NCI-H1092 (cell line): Measurements from ENCODE around the gene ZNF277.

Experiments used
- DNase-seq: peaks from one replicate; lab custom pipeline; 2025; lab: John Stamatoyannopoulos, UW

ZNF277 gene

DNA sequence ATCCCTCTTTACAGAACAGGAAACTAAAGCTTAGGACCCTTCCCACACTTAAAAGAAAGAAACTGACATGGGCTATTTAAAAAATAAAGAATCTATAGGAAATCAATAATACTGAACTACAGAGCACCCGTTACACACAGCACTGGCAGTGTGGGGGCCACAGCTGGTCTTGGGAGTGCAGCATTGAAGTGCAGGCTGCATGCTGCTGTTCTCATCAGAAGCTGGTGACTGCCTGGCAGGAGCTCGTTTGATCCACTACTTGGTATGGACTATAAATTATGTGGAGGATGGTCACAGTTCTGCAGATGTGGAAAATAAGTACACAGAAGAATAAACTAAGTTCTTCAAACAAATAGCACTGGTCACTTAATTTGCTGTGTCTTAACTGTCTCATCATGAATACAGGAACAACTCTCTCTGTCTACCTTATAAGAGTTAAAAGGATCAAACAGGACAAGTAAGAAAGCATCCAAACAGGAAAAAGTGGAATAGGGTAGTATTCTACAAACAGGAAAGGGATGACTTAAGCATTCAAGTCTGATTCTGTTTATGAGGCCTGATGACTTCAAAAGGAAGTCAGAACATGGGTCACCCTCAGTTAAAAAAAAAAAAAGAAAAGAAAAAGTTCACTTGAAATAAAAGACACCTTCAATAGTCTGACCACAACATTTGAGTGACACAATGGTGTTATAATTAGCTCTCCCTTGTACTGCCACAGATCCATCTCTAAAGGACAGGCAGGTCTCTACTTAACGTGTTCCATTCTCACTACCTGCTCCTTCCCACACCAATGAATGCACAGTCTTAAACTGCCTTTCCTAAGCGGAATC, 21.3 kb upstream of the ZNF277 start:
- no peak for DNase-seq

DNA sequence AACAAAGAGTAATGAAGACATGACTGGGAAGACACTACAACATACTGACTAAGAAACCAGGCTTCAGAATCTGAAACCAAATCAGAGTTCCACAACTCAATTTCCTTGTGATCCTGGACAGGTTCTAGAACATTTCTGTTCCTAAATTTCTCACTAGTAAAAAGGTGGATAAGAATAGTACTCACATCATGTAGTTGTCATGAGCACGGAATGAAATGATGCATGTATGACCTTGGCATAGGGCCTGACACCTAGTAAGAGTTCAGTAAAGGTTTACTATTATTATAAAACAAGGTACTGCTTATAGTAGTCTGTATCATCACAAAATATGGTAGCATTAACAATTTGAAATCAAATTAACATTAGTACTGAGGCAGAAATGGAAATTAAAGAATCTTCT, 20.2 kb upstream of the ZNF277 start:
- DNase-seq = no peak

DNA sequence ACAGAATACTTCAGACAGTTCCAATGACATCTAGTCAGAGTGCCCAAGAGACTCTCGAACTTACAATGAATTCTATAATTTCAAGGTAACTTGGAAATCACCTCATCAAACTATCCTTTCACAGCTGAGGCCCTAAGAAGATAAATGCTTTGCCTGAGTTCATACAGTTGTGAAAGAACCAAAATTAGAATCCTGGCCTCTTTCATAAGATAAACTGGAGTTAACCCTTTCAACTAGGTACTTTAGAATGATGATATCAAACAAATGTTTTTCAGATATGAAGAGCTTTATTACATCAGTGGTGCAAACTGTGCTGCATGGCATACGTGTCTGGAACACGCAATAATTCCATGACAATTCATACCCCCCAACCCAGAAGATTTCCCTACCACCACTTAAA, 18.2 kb upstream of the ZNF277 start:
- no peak for DNase-seq

DNA sequence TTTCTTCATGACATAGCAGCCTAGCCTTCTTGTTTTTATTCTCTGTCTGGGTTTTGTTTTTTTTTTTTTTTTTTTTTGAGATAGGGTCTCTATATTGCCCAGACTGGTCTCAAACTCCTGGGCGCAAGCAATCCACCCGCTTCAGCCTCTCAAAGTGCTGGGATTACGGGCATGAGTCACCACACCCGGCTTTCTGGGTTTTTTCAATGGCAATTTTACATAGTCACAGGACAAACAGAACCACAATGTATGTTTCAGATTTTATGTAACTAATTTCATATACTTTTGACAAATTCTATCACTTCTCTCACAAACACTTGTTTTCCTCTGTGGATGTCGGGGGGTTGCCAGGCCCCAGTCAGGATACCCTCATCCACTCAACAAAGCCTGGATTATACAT, 16.8 kb upstream of the ZNF277 start:
- no peak for DNase-seq

DNA sequence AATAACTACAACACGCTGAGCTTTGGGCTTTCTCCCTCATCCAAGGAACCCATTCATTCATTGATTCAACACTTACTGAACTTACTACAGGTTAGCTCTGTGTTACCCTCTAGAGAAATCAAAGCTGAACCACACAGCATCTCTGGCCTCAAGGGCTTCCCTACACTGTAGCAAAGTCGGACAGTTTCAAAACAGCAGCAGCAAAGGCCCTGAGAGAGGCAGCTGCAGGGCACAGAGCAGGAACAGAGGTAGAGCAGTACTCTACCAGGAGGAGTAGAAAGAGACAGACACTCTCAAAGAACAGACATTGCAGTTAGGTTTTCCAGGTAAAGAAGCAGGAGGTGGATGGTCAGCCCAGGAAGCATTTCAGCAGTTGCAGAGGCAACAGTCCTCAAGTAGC, 16.4 kb upstream of the ZNF277 start:
- DNase-seq = no peak

DNA sequence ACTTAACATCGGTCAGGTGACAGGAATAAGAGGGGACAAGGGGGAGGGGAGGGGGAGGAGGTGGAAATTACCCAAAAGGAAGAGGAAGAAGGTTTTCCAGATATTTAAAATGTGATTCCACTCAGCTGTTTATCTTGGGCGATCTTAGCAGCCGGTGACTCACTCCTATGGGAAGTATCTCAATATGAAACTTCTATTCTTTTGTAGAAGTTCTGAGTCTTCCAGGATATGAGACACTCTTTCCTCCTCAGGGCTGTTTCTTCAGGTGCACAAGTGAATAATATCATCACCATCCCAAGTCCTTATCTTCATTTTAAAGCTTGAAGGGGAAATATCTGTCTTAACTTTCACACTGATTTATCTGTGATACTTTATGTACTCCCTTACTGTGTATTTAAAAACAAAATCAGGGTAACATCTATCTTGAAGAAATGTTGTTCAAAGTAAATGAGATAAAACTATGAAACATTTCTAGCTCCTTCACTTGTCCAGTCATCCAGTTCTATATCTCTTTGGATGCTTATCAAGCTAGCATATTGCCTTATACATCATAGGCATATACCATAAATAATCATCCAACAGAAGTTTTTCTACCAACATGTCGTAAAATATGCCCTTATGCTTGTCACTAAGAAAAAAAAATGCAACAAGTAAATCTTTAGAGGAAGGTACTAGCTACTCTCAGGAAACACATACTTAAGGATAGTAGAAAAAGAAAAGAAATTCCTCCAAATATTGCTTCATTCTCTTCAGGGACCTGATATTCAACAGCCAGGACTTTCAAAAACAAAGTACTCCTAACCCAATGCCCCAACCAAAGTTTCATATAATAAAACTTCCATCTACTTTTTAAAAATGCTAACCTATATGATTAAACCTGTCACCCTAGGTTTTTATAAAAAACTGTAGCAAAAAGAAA, 14.0 kb upstream of the ZNF277 start:
- DNase-seq = no peak

DNA sequence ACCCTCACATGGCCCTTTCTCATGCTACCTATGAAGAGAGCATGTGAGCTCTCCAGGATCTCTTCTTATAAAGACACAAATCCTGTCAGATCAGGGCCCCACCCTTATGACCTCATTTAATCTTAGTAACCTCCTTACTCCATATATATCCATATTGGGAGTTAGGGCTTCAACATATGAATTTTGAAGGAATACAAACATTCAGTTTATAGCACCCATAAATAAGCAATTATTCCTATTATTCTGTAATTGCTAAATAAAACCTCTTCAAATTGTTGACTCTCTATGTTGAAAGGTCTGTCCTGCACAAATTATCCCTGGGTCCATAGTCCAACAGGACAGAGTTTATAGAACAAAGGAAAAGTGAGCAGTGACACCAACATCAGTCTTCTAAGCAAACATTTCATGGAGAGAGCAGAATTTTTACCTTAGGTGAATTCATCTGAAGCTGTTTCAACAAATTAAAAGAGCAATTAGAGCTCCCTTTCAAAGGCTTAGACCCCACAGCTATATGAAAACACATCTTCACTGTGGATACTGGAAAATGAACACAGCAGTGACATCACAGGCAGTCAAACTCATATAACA, 12.5 kb upstream of the ZNF277 start:
- no peak for DNase-seq

DNA sequence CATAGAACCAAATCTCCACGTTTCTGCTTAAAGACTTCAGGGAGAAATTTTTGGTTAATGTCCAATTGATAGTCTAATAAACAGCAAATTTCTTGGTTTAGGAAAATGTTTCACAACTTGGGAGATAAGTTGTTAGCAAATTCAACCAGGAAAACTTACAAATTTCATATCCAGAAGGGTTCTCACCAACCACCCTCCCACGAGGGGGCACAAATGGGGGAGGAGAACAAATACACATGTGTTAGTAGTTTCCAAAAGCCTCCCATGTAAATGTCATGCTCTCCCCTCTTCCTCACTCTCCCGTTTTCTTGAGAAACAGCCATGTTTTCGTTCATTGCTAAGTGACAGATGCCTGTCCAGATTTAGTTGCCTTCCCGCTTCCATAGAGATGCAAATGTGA, 10.8 kb upstream of the ZNF277 start:
- no peak for DNase-seq

DNA sequence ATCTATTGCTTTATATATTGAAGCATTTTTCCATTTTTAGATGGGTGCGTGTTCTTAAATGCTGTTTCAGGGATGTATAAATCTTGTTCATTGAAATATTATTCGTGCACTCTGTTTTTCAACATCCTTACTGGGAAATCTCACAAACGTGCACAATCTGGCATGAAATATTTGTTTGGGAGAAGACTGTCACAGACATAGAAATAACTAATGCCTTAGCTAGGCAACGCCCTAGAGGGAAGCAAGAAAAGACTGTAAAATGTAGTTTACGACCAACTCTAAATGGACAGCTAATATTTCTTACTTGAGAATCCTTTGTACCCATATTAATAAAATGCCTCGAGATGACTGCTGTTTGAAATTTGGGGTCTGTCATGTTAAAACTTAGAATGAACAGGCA, 9.2 kb upstream of the ZNF277 start:
- no peak for DNase-seq

DNA sequence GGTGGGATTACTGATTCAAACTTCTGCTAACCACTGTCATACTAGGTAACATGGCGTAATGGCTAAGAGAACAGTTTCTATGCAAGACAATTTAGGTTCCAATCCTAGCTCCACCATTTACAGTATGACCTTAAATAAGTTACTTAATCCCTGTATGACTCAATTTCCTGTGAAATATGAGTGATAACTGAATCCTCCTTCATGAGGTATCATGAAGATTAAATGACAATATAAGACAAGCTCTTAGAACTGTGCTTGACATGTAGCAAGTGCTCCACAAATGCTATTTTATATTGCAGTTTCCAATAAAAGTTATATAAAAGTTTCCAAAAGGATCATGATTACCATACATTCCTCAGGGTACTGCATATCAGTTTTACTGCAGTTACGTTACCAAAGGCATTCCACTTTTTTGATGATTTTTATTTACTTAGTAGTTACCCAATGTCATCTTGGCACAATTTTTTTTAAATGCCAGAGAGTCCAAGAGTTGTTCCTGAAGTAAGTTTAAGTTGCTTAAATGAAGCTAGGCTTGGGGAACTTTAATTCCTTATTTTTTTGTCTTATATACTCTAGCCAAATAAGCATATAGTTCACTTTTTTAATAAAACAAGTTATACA, 7.3 kb upstream of the ZNF277 start:
- DNase-seq = no peak

DNA sequence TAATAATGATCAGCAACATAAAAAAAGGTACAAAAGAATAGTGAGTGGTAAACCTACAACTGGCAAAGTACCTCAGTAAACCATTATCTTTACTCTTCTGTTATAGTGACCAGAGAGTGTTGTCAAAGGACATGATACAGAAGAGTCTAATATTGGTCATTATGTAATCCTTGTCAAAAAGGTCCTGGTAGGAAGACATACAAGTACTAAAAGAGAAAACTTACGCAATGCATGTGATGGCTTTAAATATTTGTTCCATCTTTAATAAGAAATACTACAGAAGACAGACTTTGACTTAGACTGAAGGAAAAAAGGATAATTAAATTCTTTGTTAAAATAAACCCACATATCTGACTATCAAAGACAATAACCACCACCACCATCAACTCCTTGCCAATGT, 6.8 kb upstream of the ZNF277 start:
- no peak for DNase-seq

DNA sequence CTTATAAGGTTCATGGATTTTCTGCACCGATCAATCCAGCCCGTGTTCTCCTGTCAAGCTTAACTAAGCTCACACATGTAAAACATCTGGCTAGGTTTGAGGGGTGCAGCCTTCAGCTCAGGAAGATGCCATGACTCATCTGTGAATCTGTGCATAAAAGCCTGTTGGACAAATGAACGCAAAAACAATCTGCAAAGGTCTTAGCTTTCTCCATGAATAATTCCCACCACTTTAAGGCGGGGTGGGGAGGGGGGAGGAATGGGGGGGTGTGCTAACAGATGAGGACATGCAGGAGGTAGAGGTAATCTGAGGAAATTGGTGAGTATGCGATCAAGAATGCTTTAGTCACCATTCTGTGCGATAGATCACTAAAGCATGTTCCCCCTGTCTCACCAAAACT, 5.1 kb upstream of the ZNF277 start:
- DNase-seq = no peak

DNA sequence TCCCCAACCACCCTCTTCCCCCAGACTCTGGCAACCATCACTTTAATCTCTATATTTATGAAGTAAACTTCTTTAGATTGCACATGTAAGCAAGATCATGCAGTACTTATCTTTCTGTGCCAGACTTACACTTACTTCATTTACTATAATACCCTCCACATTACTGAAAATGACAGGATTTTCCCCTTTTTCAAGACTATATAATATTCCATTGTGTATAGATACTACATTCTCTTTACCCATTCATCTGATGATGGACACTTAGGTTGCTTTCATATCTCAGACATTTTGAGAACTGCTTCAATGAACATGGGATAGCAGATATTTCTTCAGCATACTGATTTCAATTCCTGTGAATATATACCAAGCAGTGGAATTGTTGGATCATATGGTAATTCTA, 4.7 kb upstream of the ZNF277 start:
- no peak for DNase-seq

DNA sequence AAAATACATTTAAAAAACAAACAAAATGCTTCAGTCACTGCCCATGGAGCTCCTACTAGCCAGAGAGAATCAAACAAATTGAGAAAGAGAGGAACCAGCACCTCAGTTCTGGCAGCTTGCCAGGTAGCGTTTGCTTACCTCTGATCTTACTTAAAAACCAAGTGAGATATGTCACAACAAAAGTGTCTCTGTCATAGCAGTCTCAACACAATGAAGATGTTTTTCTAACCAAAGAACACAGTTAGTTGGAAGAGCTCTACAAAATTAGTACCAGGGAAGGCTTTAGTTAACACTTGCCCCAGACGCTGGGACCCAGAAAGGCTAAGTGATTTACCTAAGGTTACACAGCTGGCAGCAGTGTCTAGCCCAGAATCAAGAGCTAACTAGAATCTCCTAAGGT, 3.7 kb upstream of the ZNF277 start:
- DNase-seq = peak; percentile 35

DNA sequence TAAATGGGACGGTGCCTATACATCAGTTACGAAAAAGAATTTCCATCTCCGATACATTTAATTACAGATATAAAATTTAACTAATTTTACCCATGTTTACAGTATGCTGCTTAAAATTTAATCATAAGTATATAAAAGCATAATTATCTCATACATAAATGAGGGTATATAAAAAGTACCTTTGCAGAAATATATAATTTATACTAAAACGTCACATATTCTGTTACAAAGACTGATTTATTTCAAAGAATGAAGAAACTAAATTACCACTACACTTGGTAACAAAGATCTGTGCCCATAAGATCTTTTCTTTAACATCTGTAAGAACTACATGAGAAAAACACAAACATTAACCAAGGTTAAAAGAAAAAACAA, 3.1 kb upstream of the ZNF277 start:
- no peak for DNase-seq

DNA sequence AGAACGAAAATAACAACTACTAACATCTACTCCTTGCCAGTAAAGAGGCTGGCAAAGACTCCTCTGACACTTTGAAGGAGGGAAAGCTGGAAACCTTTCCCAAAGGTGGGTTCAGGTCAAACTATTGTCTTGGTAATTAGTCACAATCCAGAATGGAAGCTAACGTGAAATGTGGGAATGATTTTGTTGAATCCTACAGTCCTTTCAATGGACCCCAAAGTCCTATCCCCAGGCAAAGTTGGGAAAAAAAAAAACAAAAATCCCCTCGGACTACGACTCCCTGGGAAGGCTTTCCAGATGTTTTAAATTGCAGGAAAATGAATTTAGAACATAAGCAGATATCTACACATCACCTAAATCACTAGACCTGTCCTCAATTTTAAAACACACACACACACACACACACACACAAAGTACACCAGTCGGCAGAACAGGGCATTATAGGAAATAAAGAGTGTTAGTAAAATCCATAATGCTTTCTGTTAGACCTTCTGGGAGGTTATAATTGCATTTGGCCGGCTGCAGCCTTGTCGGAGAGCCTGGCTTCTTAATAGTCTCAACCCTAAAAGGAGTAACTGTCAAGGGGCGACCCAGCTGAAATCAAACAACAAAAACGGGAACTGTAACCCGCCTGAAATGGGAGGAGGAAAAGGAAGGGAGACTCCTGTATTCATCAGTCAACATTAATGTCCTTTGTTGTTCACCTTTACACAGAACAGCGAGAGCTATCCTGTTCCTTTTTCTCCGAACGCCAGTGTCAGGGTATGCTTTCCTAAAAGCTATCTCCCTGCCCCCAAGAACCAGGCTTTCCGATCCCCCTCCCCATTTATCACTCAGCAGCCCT, 1.8 kb upstream of the ZNF277 start:
- DNase-seq = no peak

DNA sequence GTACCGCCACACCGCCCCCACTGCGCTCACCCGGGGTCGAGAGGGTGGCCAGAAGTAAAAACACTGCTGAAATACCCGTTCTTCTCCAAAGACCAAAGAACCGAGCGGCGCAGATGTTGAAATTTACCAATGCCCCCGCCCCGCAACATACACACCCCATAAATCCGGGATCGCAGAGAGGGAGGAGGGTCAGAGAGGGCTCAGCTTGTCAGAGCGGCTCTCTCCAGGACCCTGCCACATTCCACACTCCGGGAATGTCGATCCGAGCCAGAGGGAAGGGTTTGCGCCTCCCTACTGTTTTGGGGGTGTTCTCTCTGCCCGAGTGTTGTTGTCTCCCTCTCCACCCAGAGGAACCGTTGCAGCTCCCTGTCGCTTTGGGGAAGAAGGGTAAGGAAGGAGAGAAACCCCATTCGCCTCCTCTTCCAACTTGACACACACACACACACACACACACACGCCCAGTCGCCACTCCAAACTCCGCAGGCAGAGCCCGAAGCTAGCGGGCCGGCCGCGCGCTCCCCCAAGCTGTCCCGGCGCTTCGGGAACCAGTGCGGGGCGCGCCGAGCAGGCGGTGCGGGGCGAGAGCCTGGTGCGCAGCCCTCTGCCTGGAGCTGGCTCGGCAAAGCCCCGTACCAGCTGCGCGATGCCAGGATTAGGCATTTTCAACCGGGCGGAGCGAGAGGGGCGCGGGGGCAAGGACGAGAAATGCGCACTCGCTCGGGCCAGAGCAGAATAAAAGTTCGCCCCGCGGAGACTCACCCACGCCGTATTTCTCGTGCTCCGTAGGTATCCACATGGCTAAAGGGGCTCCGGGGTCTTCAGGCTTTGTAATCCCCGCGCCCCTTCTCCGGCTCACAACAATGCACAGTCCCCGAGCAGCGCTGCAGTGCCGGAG, 905 bp upstream of the ZNF277 start:
- peak; percentile 65 for DNase-seq

DNA sequence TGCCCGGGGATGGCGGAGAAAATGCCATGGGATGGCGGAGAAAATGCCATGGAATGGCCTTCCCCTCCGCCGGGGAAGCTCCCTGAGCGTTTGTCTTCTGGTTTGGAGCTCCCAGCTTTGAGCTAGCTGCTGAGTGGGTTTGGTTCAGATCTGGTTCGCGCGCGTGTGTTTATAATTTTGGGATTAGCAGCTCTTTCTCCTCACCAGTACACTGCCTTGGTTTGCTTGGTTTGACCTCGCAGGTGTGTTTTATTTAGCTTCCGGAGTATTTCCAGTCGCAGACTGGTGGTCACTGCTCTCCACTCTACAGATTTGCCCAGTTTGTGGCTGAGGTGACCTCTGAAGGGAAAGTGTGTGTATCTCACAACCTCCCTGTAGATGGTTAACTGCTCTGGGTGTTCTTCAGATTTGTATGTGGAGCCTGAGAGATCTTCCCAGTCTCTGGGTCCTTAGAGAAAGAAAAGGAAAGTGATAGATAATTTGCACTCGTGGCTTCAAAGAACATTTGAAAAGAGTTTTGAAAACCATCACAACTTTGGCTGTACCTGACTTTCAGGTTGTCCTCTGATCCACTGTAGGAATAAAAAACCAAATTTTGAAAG, 597 bp downstream of the ZNF277 start:
- DNase-seq = no peak

DNA sequence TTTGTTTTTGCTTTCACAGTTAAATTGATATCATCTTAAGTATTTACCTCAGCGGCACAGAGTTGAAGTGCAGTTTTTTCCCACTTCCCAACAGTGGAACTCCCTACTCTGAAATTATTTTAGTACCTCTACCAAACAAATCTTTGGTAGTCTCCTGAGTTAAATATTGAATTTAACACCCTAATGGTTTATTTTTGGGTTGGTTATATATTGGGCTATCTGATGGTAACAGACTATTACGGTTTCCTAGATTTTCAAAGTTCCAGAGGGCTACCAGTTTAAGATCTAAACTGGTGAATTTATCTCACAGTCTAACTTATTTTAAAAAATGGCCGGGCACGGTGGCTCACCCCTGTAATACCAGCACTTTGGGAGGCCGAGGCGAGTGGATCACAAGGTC, 1.3 kb downstream of the ZNF277 start:
- no peak for DNase-seq

DNA sequence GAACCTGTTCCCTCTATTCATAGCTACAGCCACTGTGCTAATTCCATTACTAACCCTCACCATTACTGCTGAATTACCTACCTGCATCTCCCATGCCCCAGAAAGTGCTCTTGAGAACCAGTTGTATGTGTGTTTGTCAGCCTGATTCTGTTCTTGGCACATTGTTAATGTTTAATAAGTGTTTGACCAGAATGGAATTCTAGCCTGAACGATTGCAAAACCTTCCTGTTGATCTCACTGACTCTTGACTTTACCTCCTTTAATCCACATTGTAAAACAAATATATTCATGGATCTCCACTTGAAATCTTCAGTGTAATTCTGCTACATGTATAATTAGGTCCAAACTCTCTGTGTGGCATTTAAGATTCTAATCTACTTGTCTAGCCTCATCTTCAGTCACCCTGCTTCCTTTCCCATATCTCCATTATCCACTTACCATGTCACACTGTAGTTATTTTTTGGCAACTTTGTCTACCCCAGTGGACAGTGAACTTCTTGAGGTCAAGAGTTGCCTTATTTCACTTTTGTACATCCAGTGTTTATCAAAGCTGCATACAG, 4.9 kb downstream of the ZNF277 start:
- no peak for DNase-seq
